Stimulated activated CD8-positive, alpha-beta memory T cell treated with anti-CD3 and anti-CD28 coated beads, Interleukin-15, amount 100 ng/mL, for 48 hours (primary cell): ENCODE data around the gene DLEC1.
"Not testable (repeated sequence)": the region's sequence is repeated elsewhere in the genome, so short reads cannot be mapped to it uniquely, and the experiment has no call there.

Experiments used
- DNase-seq, 2 donors: peaks; one replicate each; pipeline ENCODE4 v3.0.0-alpha.2; 2020; ENCODE audit warnings: low read depth in 2 of 2

Gene DLEC1

GRCh38 chr3:38154625-38155255 lies 115.7 kb downstream of the DLEC1 start:
- no peak for DNase-seq

GRCh38 chr3:38155825-38156224 lies 116.8 kb downstream of the DLEC1 start:
- no peak for DNase-seq

DNA sequence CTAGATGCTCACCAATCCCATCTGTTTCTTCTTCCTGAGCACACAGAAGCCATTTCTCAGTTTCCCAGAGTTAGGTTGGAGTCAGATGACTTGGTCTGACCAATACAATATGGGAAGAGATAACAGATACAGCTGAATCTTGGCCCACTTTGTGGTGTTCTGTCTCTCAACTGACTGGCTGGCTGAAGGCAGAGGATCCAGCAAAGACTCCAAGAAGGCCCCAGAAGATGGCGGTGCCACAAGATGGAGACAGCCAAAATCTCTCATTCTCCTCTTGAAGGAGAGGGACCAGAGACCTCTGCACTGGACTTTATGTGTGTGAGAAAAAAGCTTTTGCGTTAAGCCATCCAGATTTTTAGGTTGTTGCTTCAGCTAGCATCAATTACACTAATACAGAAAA lies 118.1 kb downstream of the DLEC1 start:
- DNase-seq: no peak

DNA sequence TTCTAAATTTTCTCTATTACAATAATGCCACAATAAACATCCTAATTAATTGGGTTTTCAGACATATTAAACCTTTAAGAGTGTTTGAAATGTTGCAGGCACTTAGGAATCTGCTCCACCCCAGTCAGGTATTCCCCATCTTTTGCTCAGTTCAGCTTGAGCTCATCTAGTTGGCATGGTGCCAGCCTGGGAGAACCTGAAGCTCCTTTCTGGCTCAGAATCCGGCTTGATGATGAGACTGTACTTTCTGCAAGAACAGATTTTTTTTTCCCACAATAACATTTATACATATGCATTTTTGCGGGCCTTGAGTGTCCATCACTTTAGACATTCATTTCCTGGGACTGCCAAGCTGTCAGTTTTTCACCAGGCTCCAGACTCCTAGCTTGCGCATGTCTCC lies 118.6 kb downstream of the DLEC1 start:
- DNase-seq: no peak

GRCh38 chr3:38158472-38158871 lies 119.5 kb downstream of the DLEC1 start:
- DNase-seq: no peak

DNA sequence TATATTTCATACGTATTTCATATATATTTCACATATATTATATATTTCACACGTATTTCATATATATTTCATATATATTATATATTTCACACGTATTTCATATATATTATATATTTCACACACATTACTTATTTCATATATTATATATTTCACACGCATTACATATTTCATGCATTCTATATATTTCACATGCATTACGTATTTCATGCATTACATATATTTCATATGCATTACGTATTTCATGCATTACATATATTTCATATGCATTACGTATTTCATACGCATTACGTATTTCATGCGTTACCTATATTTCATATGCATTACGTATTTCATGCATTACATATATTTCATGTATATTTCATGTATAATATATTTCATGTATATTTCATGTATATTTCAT lies 121.7 kb downstream of the DLEC1 start:
- not testable (repeated sequence) for DNase-seq

DNA sequence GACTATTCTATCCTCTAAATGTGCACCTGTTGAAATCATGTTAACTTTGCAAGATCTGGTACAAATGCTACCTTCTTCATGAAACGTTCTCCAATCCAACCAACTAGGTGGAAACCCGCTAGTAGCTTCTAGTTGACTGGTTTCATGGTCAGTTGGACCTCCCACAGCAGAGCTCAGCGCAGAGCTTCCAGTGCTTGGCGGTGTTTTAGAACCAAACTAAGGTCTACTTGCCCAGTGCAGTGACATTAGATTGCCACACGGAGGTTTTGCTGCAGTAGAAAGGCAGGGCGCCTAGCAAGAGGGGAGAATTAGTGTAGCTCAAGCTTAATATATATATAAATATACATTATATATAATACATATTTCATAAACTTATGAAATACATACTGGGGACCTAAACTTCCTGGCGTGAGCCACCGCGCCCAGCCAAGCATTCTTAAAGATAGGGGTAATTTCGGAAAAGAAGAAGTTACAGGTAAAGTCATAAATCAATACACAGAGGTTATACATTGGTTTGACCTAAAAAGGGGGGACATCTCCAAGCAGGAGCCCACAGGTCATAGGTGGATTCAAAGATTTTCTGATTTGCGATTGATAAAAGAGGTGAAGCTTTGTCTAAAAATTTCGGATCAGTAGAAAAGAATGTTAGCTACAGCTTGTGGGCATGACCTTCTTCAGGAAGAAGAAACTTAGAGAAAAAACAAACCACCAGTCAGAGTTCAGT lies 124.3 kb downstream of the DLEC1 start:
- no peak for DNase-seq

DNA sequence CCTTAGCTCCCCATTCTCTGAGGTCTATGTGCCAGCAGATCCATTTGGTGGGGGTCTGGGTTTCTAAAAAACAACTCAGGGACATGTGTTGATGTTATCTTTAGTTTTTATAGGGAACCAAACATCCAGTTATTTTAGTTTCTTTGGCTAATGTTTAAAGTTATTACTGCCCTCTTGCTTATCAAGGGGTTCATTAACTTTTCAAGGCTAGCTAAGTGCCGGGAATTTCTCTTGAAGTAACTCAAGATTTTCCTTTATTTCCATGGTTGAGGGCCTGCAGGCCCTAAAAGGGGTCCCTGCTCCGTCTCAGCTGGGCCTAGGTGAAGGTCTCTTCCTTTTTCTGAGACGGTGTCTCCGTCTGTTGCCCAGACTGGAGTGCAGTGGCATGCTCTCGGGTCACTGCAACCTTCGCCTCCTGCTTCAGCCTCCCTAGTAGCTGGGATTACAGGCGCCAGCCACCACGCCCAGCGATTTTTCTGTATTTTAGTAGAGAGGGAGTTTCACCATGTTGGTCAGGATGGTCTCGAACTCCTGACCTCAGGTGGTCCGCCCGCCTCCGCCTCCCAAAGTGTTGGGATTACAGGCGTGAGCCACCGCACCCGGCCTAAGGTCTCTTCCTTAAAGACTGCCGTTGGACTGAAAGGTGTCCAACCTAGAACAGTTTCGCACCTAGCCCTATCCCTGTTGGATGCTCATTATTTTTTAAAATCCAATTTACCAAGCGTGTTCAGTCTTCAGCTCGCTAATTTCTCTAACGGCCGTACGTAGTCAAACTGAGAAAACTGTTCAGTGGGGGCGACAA lies 125.0 kb downstream of the DLEC1 start:
- no peak for DNase-seq

- no peak for DNase-seq
Measured at GRCh38 chr3:38164643-38164951, 125.6 kb downstream of the DLEC1 start.

DNA sequence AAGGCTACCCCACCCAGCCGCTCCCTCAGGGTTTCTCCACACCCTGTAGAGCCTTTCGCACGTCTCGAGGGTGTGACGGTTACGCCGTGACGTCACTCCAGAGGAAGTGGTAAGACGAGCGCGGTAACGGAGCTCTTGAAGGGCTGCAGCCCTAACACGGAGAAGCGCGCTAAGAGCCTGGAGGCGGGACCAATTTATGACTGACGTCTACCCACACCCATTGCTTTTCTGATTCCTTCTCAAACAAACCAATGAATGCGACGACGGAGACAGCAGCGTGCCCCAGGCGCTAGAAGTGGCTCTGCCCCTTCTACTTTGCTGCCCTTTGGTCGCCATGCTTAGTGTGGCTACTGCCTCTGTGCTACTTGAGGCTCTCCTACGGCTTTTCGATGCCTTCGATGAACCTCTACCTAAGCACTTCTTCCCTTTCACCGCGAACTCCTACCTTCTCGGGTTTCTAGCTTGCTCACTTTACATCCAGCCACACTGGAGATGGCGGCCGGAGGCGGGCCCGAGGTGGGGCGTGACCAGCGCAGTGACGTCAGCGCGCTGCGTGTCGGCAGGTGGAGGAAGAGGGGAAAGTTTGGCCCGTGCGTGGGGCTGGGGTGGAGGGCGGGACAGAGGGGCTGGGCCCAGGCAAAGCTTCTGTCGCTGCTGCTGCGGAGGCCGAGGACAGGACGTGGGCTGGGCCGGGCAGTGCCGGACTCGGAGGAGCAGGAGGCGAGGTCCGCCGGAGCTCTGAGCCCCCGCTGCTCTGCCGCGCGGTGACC lies 126.1 kb downstream of the DLEC1 start, which contains the start of gene OXSR1:
TSS of gene OXSR1 (plus strand) at position 586 of the 770 bp plus-strand sequence. CDS start 340 bp downstream, outside the sequence.
- peak; percentile 93 to 94 for DNase-seq

DNA sequence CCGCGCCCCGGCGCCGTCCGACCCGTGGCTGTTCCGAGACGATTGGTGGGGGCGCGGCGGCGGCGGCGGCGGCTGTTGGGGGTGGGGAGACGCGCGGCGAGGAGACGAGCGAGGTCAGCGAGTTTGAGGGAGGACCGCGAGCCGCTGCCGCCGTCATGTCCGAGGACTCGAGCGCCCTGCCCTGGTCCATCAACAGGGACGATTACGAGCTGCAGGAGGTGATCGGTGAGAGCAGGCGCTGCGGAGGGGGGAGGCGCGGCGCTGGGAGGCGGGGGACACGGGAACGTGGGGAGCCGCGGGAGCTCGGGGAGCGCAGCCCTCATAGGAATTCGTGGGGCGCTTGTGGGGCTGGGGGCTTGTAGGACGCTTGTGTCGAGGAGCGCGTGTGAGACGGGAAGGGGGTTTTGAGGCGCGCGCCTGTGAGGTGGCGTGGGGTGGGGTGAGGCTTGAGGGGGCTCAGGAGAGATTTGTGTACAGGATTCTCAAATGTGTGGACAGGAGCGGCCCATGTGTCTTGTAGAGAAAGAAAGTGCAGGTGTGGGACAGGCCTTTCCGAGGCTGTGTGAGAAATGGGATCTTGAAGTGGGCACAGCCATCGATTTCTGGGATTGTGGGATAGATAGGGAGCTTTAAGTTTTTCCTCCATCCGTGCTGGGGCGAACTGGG lies 126.8 kb downstream of the DLEC1 start:
- no peak for DNase-seq

DNA sequence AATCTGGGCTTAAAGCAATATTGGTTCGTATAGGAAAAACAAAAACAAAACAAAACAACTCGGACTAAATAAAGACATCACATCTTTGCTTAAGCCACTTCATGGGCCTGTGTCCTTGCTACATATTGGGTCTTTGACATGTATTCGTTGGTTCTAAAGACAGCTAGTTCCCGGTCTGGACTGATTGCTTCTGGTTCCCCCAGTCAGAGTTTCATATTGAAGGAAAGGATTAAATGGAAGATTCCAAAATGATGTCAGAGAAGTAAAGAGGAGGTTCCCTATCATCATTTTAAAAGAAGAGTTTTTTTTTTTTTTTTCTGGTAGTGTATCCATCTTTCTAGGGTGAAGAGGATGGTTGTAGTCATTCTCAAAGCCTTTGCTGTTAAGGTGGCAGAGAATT lies 128.6 kb downstream of the DLEC1 start:
- no peak for DNase-seq

DNA sequence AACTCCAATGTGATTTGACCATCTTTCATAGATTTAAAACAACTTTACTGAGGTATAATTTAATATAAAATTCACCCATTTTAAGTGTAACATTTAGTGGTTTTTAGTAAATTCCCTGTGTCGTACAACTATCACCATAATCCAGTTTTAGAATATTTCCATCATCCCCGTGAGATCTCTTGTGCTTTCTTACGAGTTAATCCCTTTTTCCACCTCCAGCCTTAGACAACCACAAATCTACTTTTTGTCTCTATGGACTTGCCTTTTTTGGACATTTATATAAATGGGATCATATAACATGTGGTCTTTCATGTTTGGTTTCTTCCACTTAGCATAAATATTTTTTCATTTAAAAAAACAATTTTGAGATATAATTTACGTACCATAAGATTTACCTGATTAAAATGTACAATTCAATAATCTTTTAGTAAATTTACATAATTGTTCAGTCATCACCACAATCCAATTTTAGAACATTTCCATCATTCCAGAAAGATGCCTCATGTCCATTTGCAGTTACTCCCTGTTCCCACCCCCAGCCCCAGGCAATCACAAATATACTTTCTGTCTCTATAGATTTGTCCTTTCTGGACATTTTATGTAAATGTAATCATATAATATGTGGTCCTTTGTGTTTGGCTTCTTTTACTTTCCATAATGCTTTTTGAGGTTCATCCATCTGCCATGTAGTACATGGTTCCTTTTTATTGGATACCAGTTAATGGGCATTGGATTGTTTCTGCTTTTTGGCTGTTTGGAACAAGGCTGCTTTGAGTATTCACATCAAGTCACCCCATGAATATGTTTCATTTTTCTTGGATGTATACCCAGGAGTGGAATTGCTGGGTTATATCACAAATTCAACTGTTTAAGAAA lies 129.4 kb downstream of the DLEC1 start:
- no peak for DNase-seq

DNA sequence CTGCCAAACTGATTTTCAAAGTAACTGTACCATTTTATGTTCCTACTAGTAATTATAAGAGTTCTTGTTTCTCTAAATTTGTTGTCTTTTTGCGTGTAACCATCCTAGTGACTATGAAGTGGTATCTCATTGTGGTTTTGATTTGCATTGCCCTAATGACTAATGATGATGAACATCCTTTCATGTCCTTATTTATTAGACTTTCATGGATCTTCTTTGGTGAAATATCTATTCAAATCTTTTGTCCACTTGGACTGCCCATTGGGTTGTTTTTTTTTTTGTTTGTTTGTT lies 130.0 kb downstream of the DLEC1 start:
- no peak for DNase-seq

- no peak for DNase-seq
Measured at GRCh38 chr3:38170722-38171121, 131.7 kb downstream of the DLEC1 start.

GRCh38 chr3:38171622-38172021 lies 132.6 kb downstream of the DLEC1 start:
- DNase-seq: no peak
